RWPE2 (cell line): ENCODE results near the gene NMNAT2.

Experiments used
- ATAC-seq: fragments of 200-7000 bp; cut with Tn5 transposase; 3 replicates; pipeline ENCODE4 v1.9.1; 2021; ENCODE audit warnings: low read depth
- DNase-seq: peaks from one replicate; pipeline ENCODE4 v3.0.0-alpha.2; 2020; ENCODE audit warnings: low spot score
- H3K27ac ChIP-seq: fragments of 450-650 bp; 2 replicates; pipeline ENCODE4 v1.5.1; 2017; ENCODE audit warnings: mild to moderate bottlenecking; ENCODE audit not compliant: poor library complexity, severe bottlenecking
- H3K27me3 ChIP-seq: fragments of 250-450 bp; sonication (Bioruptor Pico); 2 replicates; pipeline ENCODE4 v1.5.1; 2021; ENCODE audit warnings: mild to moderate bottlenecking, moderate library complexity; ENCODE audit not compliant: insufficient read depth, poor library complexity, severe bottlenecking
- H3K36me3 ChIP-seq: fragments of 250-450 bp; sonication (Bioruptor Pico); 2 replicates; pipeline ENCODE4 v1.5.1; 2020; ENCODE audit warnings: low read depth, mild to moderate bottlenecking, moderate library complexity
- H3K4me1 ChIP-seq: fragments of 250-450 bp; sonication (Bioruptor Pico); 2 replicates; pipeline ENCODE4 v1.5.1; 2021; ENCODE audit warnings: mild to moderate bottlenecking, moderate library complexity; ENCODE audit not compliant: insufficient read depth, poor library complexity, severe bottlenecking
- H3K4me3 ChIP-seq: fragments of 250-450 bp; sonication (Bioruptor Pico); 2 replicates; pipeline ENCODE4 v1.5.1; 2021; ENCODE audit warnings: mild to moderate bottlenecking, moderate library complexity; ENCODE audit not compliant: severe bottlenecking
- H3K9me3 ChIP-seq: fragments of 250-450 bp; sonication (Bioruptor Pico); 2 replicates; pipeline ENCODE4 v1.5.1; 2021; ENCODE audit warnings: mild to moderate bottlenecking, moderate library complexity; ENCODE audit not compliant: severe bottlenecking
- TF ChIP-seq, protein P1 (sequence below): fragments of 450-650 bp; IDR thresholded peaks from one replicate; pipeline ENCODE4 v1.5.1; 2017; ENCODE audit warnings: mild to moderate bottlenecking, moderate library complexity; ENCODE audit not compliant: poor library complexity, severe bottlenecking

The NMNAT2 gene

DNA sequence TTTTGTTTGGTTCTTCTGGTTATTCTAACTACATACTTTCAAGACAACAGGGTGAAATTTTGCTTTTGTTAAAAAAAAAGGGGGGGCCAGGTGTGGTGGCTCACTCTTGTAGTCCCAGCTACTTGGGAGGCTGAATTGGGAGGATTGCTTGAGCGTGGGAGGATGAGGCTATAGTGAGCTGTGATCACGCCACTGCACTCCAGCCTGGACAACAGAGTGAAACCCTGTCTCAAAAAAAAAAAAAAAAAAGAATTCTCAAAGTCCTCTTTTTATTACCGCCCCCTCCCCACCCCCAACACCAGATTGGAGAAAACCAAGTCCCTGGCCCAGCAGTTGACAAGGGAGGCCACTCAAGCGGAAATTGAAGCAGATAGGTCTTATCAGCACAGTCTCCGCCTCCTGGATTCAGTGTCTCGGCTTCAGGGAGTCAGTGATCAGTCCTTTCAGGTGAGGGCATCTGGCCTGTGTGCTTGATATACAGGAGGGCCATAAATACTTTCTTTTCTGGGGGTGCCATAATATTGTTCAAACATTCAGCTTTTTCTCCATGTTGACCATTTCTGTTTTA is 181.9 kb downstream of the NMNAT2 start:
- no peak for ATAC-seq
- H3K4me1 ChIP-seq = peaks cover 34% of the 10 kb centered on the region
- no peaks in the 10 kb centered on the region for H3K9me3 ChIP-seq
- TF ChIP-seq, protein P1, sequence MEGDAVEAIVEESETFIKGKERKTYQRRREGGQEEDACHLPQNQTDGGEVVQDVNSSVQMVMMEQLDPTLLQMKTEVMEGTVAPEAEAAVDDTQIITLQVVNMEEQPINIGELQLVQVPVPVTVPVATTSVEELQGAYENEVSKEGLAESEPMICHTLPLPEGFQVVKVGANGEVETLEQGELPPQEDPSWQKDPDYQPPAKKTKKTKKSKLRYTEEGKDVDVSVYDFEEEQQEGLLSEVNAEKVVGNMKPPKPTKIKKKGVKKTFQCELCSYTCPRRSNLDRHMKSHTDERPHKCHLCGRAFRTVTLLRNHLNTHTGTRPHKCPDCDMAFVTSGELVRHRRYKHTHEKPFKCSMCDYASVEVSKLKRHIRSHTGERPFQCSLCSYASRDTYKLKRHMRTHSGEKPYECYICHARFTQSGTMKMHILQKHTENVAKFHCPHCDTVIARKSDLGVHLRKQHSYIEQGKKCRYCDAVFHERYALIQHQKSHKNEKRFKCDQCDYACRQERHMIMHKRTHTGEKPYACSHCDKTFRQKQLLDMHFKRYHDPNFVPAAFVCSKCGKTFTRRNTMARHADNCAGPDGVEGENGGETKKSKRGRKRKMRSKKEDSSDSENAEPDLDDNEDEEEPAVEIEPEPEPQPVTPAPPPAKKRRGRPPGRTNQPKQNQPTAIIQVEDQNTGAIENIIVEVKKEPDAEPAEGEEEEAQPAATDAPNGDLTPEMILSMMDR = no peak
- no peaks in the 10 kb centered on the region for H3K27me3 ChIP-seq
- DNase-seq = no peak
- H3K4me3 ChIP-seq = no peak overlapping the region
- H3K27ac ChIP-seq = peak overlapping the region; percentile 72
- peaks cover 91% of the 10 kb centered on the region for H3K36me3 ChIP-seq

- H3K27me3 ChIP-seq = no peaks in the 10 kb centered on the region
- DNase-seq = no peak
- H3K4me1 ChIP-seq = peaks cover 40% of the 10 kb centered on the region
- H3K9me3 ChIP-seq = no peaks in the 10 kb centered on the region
- no peak overlapping the region for H3K4me3 ChIP-seq
- peaks cover 91% of the 10 kb centered on the region for H3K36me3 ChIP-seq
- peak overlapping the region; percentile 72 for H3K27ac ChIP-seq
- ATAC-seq = no peak
- TF ChIP-seq, protein P1 = no peak
These were observed 182.7 kb downstream of the NMNAT2 start for GRCh38 chr1:183235503-183235902.

DNA sequence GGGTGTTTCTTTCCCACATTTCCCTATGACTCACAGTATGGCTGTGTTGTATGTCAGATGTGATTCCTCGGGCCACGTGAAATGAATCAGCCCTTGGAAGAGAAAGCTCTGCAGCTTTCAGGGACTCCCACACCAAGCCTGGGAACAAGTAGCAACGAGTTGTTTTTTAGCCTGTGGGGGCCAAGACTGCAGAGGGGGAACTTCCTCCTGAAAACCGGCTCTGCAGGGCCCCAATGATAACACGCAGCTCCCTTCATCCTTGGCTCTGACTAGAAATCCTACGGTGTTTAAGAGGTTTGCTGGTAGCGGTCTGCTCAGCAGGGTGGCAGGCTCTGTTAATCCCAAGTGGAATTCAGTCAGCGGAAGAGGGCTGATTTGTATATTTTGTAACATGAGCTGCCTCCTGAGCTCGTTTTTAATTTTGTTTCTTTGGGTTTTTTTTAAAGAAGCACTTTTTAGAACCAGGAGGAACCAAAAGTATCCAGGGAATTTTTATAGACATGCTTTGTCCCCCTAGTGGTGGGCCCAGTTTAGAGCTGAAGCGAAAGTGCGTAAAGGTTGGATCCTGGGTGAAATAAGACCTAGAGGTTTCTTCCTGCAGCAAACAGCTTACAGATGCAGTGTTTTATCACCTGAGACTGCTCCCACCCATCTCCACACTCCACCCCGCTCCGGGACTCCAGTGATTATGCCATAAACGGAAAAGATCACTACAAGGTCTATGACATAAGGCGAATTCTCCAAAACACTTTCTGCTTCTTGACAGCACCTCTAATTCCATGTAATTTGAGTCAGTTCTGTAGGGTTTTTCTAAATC is 183.3 kb downstream of the NMNAT2 start:
- Histone ChIP-seq H3K9me3 (no peaks in the 10 kb centered on the region), H3K4me1 (peaks cover 46% of the 10 kb centered on the region), H3K27me3 (no peaks in the 10 kb centered on the region), H3K27ac (peak overlapping the region; percentile 72), H3K4me3 (no peak overlapping the region), H3K36me3 (peaks cover 91% of the 10 kb centered on the region)
- DNase-seq (peak; percentile 86), ATAC-seq (peak; percentile 85)
- TF ChIP-seq, protein P1 = peak; percentile 42

DNA sequence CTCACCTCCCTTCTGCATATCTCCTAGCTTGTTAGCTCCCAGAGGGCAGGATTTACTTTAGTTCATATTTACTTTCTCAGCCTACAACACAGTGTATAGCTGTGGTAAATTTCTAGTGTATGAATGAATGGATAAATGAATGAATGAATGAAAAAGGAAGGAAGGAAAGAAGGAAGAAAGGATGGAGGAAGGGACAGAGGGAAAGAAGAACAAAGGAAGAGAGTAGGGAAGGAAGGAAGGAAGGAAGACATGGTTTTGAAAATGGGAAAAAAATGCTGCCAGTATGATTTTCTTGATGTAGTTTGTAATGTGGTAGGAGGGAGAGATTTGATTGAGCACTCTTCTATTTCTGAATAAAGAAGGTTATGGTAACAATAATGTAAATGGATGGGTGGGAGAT is 185.1 kb downstream of the NMNAT2 start:
- H3K36me3 ChIP-seq = peaks cover 90% of the 10 kb centered on the region
- H3K27me3 ChIP-seq = no peaks in the 10 kb centered on the region
- DNase-seq (no peak), ATAC-seq (no peak)
- peaks cover 49% of the 10 kb centered on the region for H3K4me1 ChIP-seq
- TF ChIP-seq, protein P1 = no peak
- H3K4me3 ChIP-seq = no peak overlapping the region
- peak overlapping the region; percentile 72 for H3K27ac ChIP-seq
- H3K9me3 ChIP-seq = no peaks in the 10 kb centered on the region

DNA sequence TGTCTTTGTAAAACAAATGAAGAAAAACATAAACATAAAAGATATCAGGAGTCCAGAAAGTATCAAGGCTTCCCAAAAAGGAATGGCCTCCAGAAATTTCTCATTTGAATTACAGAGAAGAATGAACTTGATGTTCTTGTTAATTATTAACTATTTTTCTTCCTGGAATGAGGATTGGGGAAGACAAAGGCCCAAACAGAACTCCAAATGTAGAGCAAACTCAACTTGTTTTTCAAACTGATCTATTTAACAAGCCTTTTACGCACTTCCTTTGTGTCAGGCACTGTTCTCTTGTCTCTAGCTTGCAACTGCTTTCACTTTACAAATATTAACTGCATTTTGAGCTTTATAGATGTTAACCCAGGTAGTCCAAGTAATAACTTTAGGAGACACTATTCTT is 186.6 kb downstream of the NMNAT2 start:
- H3K27me3 ChIP-seq = no peaks in the 10 kb centered on the region
- H3K36me3 ChIP-seq = peaks cover 90% of the 10 kb centered on the region
- DNase-seq = no peak
- no peak overlapping the region for H3K4me3 ChIP-seq
- TF ChIP-seq, protein P1 = no peak
- no peak for ATAC-seq
- H3K27ac ChIP-seq = peak overlapping the region; percentile 72
- H3K9me3 ChIP-seq = no peaks in the 10 kb centered on the region
- H3K4me1 ChIP-seq = peaks cover 47% of the 10 kb centered on the region
